PC-9 (cell line): ENCODE results near the gene CDON. TPM values are rescaled to one million over a fixed set of nuclear protein-coding genes. Genes with fewer than 3 reads are reported as not detected.

Experiments used
- BruUV-seq: library from RNA; stranded (reverse); fragments of 400-500 nt; replicated peaks from 2 replicates; lab custom pipeline; 2021; lab: Mats Ljungman, UMichigan
- CTCF ChIA-PET: fragments of 300-600 bp; sonication (Branson Sonifier 250); formaldehyde crosslinking; loops from one replicate; lab custom pipeline; 2022; ENCODE audit warnings: antibody characterized with exemption; lab: Charles Lee
- POLR2A ChIA-PET: fragments of 300-600 bp; sonication (Branson Sonifier 250); formaldehyde crosslinking; loops from one replicate; lab custom pipeline; 2022; ENCODE audit warnings: antibody characterized with exemption; ENCODE audit not compliant: unreplicated experiment; lab: Charles Lee
- DNase-seq, 2 experiments: peaks; one replicate each; pipeline versions ENCODE4 v3.0.0 to v3.0.0-alpha.2; 2015 to 2022; ENCODE audit warnings: mixed read lengths in 1 of 2
- H2AFZ ChIP-seq: fragments of 200-600 bp; sonication (generic); 2 replicates; pipeline ENCODE4 v1.8.1; 2017; ENCODE audit warnings: antibody characterized with exemption
- H3F3A ChIP-seq: fragments of 200-600 bp; sonication (generic); 2 replicates; pipeline ENCODE4 v1.8.1; 2017; ENCODE audit warnings: antibody characterized with exemption, mild to moderate bottlenecking, low read depth; ENCODE audit not compliant: insufficient read depth
- H3K27ac ChIP-seq: fragments of 200-600 bp; sonication (generic); 2 replicates; pipeline ENCODE4 v1.6.1; 2016; ENCODE audit warnings: mixed run types
- H3K27me3 ChIP-seq: fragments of 200-600 bp; sonication (generic); 2 replicates; pipeline ENCODE4 v1.6.1; 2016; ENCODE audit warnings: low read depth, mixed run types; ENCODE audit not compliant: insufficient read depth
- H3K36me3 ChIP-seq: fragments of 200-600 bp; sonication (generic); 2 replicates; pipeline ENCODE4 v1.6.1; 2016; ENCODE audit warnings: low read depth, mixed run types
- H3K4me1 ChIP-seq: fragments of 200-600 bp; sonication (generic); replicated peaks from 2 replicates; pipeline ENCODE4 v1.6.1; 2016; ENCODE audit warnings: mixed run types; ENCODE audit not compliant: insufficient read depth
- H3K4me2 ChIP-seq: fragments of 200-600 bp; sonication (generic); 2 replicates; pipeline ENCODE4 v1.6.1; 2017; ENCODE audit warnings: mixed run types
- H3K4me3 ChIP-seq: fragments of 200-600 bp; sonication (generic); 2 replicates; pipeline ENCODE4 v1.6.1; 2016; ENCODE audit warnings: mixed run types
- H3K79me2 ChIP-seq: fragments of 200-600 bp; sonication (generic); 2 replicates; pipeline ENCODE4 v1.6.1; 2017; ENCODE audit warnings: low read depth, mixed run types
- H3K9me2 ChIP-seq: fragments of 200-600 bp; sonication (generic); 2 replicates; pipeline ENCODE4 v1.8.1; 2017; ENCODE audit warnings: mild to moderate bottlenecking; ENCODE audit not compliant: insufficient read depth
- H3K9me3 ChIP-seq: fragments of 200-600 bp; sonication (generic); 2 replicates; pipeline ENCODE4 v1.8.1; 2016; ENCODE audit warnings: low read depth; ENCODE audit not compliant: insufficient read depth
- H4K20me1 ChIP-seq: fragments of 200-600 bp; sonication (generic); 2 replicates; pipeline ENCODE4 v1.8.1; 2017; ENCODE audit not compliant: insufficient read depth
- CTCF ChIP-seq: fragments of 200-600 bp; sonication (generic); conservative IDR thresholded peaks from 2 replicates; pipeline ENCODE4 v1.6.1; 2017; ENCODE audit warnings: mixed run types, antibody characterized with exemption, mild to moderate bottlenecking, moderate library complexity
- EZH2 ChIP-seq: fragments of 200-600 bp; sonication (generic); IDR thresholded peaks from 2 replicates; pipeline ENCODE4 v1.8.0; 2017; ENCODE audit warnings: antibody characterized with exemption, low read depth
- intact Hi-C: fragments of 100-400 bp; cut with micrococcal nuclease; formaldehyde crosslinking; loops from one replicate; pipeline ENCODE4 v1.10.0; 2022; ENCODE audit not compliant: unreplicated experiment
- total RNA-seq: library from RNA; stranded (reverse); gene quantifications from 2 replicates; pipeline ENCODE4 v1.2.3, GENCODE V29; 2021

The CDON gene
- total RNA-seq, 1 experiment from 2014 or later: 10.0 TPM

GRCh38 chr11:125959511-125959910, 103.2 kb downstream of the CDON start:
- BruUV-seq: no TSS peak
- intact Hi-C loops: no loop called here
- Histone ChIP-seq H3K9me2 (no peaks in the 10 kb centered on the region), H3K27ac (no peak overlapping the region), H4K20me1 (no peaks in the 10 kb centered on the region), H3K4me3 (no peak overlapping the region), H3K9me3 (no peaks in the 10 kb centered on the region; the same call in 1 of the 2 replicates), H3K79me2 (no peaks in the 10 kb centered on the region), H3K4me1 (no peaks in the 10 kb centered on the region), H3K27me3 (no peaks in the 10 kb centered on the region), H3K36me3 (no peaks in the 10 kb centered on the region), H3K4me2 (no peak overlapping the region), H2AFZ (no peak overlapping the region), H3F3A (no peaks in the 10 kb centered on the region)
- ChIA-PET POLR2A (no interaction called here), CTCF (no interaction called here)
- DNase-seq: no peak
- TF ChIP-seq CTCF (no peak), EZH2 (no peak)

GRCh38 chr11:125958872-125959400, 103.7 kb downstream of the CDON start:
- no peak overlapping the region for H3K27ac ChIP-seq
- H2AFZ ChIP-seq: no peak overlapping the region
- no peak for DNase-seq
- no TSS peak for BruUV-seq
- ChIA-PET POLR2A (no interaction called here), CTCF (no interaction called here)
- H3K4me2 ChIP-seq: no peak overlapping the region
- no peaks in the 10 kb centered on the region for H4K20me1 ChIP-seq
- no peaks in the 10 kb centered on the region for H3K79me2 ChIP-seq
- TF ChIP-seq EZH2 (no peak), CTCF (no peak)
- no peaks in the 10 kb centered on the region for H3K9me2 ChIP-seq
- H3K4me1 ChIP-seq: no peaks in the 10 kb centered on the region
- no peaks in the 10 kb centered on the region for H3F3A ChIP-seq
- H3K27me3 ChIP-seq: no peaks in the 10 kb centered on the region
- no peaks in the 10 kb centered on the region; the same call in 1 of the 2 replicates for H3K9me3 ChIP-seq
- H3K4me3 ChIP-seq: no peak overlapping the region
- intact Hi-C loops: no loop called here
- H3K36me3 ChIP-seq: no peaks in the 10 kb centered on the region

- Histone ChIP-seq H3K79me2 (no peaks in the 10 kb centered on the region), H2AFZ (no peak overlapping the region), H3F3A (no peaks in the 10 kb centered on the region), H3K27me3 (no peaks in the 10 kb centered on the region), H3K36me3 (no peaks in the 10 kb centered on the region), H3K4me2 (no peak overlapping the region), H3K4me3 (no peak overlapping the region), H3K9me3 (no peaks in the 10 kb centered on the region; the same call in 1 of the 2 replicates), H4K20me1 (no peaks in the 10 kb centered on the region), H3K4me1 (no peaks in the 10 kb centered on the region), H3K9me2 (no peaks in the 10 kb centered on the region), H3K27ac (no peak overlapping the region)
- no peak for DNase-seq
- CTCF ChIA-PET: no interaction called here
- POLR2A ChIA-PET: interaction anchor here (0.6 kb wide), 1 partner anchor 1385 kb away, joined by 15 read pairs; no protein-coding TSS in a partner anchor
- no peak for TF ChIP-seq CTCF
- no peak for TF ChIP-seq EZH2
- BruUV-seq: no TSS peak
- intact Hi-C loops: no loop called here
These were observed 104.9 kb downstream of the CDON start for GRCh38 chr11:125957618-125958332.
